Osteocyte (in vitro differentiated cells): Measurements from ENCODE around the gene LSM11. TPM values are rescaled to one million over a fixed set of nuclear protein-coding genes. Genes with fewer than 3 reads are reported as not detected.

Experiments
- DNase-seq: peaks from one replicate; pipeline ENCODE4 v3.0.0; 2021; ENCODE audit warnings: mixed read lengths; ENCODE audit not compliant: unreplicated experiment; ENCODE audit errors: extremely low spot score
- H3K27ac Mint-ChIP-seq: one replicate; pipeline ENCODE4 v1.8.0; 2021; ENCODE audit warnings: mild to moderate bottlenecking, mixed read lengths; ENCODE audit not compliant: unreplicated experiment
- H3K27me3 Mint-ChIP-seq: one replicate; pipeline ENCODE4 v1.8.0; 2021; ENCODE audit warnings: mixed read lengths; ENCODE audit not compliant: unreplicated experiment
- H3K36me3 Mint-ChIP-seq: one replicate; pipeline ENCODE4 v1.8.0; 2021; ENCODE audit warnings: mixed read lengths; ENCODE audit not compliant: unreplicated experiment
- H3K4me1 Mint-ChIP-seq: one replicate; pipeline ENCODE4 v1.8.0; 2021; ENCODE audit warnings: mixed read lengths; ENCODE audit not compliant: unreplicated experiment
- H3K4me3 Mint-ChIP-seq: one replicate; pipeline ENCODE4 v1.8.0; 2021; ENCODE audit warnings: mild to moderate bottlenecking, moderate library complexity, mixed read lengths; ENCODE audit not compliant: unreplicated experiment
- H3K9me3 Mint-ChIP-seq: one replicate; pipeline ENCODE4 v1.8.0; 2021; ENCODE audit warnings: mixed read lengths; ENCODE audit not compliant: unreplicated experiment
- total RNA-seq: library from RNA; stranded (reverse); gene quantifications from 2 replicates; pipeline ENCODE4 v1.2.1, GENCODE V29; 2021
- TF ChIP-seq, protein P1 (sequence below): fragments of 200-600 bp; sonication (generic); IDR thresholded peaks from 2 replicates; pipeline ENCODE4 v1.5.0; 2021; ENCODE audit warnings: antibody characterized with exemption, mild to moderate bottlenecking, moderate library complexity

The LSM11 gene
- total RNA-seq, 1 donor from 2014 or later = 7.2 TPM

GRCh38 chr5:157709346-157709745 lies 34.2 kb upstream of the LSM11 start:
- Mint-ChIP-seq H3K36me3 (no peaks in the 10 kb centered on the region), H3K4me3 (no peak overlapping the region), H3K4me1 (peaks cover 21% of the 10 kb centered on the region), H3K27ac (no peak overlapping the region), H3K27me3 (no peaks in the 10 kb centered on the region), H3K9me3 (peaks cover 3% of the 10 kb centered on the region)
- no peak for DNase-seq
- TF ChIP-seq, protein P1, sequence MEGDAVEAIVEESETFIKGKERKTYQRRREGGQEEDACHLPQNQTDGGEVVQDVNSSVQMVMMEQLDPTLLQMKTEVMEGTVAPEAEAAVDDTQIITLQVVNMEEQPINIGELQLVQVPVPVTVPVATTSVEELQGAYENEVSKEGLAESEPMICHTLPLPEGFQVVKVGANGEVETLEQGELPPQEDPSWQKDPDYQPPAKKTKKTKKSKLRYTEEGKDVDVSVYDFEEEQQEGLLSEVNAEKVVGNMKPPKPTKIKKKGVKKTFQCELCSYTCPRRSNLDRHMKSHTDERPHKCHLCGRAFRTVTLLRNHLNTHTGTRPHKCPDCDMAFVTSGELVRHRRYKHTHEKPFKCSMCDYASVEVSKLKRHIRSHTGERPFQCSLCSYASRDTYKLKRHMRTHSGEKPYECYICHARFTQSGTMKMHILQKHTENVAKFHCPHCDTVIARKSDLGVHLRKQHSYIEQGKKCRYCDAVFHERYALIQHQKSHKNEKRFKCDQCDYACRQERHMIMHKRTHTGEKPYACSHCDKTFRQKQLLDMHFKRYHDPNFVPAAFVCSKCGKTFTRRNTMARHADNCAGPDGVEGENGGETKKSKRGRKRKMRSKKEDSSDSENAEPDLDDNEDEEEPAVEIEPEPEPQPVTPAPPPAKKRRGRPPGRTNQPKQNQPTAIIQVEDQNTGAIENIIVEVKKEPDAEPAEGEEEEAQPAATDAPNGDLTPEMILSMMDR = no peak

GRCh38 chr5:157710431-157710830 lies 33.1 kb upstream of the LSM11 start:
- TF ChIP-seq, protein P1 = no peak
- Mint-ChIP-seq H3K9me3 (peaks cover 3% of the 10 kb centered on the region), H3K27ac (no peak overlapping the region), H3K36me3 (no peaks in the 10 kb centered on the region), H3K27me3 (no peaks in the 10 kb centered on the region), H3K4me3 (no peak overlapping the region), H3K4me1 (peaks cover 23% of the 10 kb centered on the region)
- no peak for DNase-seq

DNA sequence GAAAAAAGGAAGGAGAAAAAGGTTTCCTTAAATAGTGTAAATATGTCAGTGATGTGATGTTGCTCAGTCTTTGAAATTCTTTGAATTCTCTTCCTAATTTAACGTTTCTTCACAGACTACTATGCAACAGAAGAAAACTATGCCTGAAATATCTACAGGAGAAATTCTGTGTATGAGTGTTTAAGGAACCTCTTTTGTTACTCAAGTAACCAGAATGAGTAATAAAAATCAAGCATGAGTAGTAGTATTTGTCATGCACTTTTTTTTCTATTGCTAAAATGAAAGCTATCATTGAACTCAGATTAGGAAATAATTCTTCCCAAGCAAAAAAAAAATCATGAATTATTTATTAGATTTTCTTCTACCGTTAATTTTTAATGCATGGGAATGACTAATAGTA lies 32.6 kb upstream of the LSM11 start:
- no peak overlapping the region for H3K4me3 Mint-ChIP-seq
- no peak overlapping the region for H3K27ac Mint-ChIP-seq

GRCh38 chr5:157713830-157714595 lies 29.5 kb upstream of the LSM11 start:
- no peak for DNase-seq
- Mint-ChIP-seq H3K27me3 (no peaks in the 10 kb centered on the region), H3K27ac (no peak overlapping the region), H3K4me1 (peaks cover 34% of the 10 kb centered on the region), H3K36me3 (no peaks in the 10 kb centered on the region), H3K4me3 (no peak overlapping the region), H3K9me3 (peaks cover 3% of the 10 kb centered on the region)
- TF ChIP-seq, protein P1 = no peak

More for the DNA sequence above, 32.6 kb upstream of the LSM11 start:
- TF ChIP-seq, protein P1 = no peak
- Mint-ChIP-seq H3K4me1 (peaks cover 23% of the 10 kb centered on the region), H3K9me3 (peaks cover 3% of the 10 kb centered on the region), H3K27me3 (no peaks in the 10 kb centered on the region), H3K36me3 (no peaks in the 10 kb centered on the region)
- no peak for DNase-seq

DNA sequence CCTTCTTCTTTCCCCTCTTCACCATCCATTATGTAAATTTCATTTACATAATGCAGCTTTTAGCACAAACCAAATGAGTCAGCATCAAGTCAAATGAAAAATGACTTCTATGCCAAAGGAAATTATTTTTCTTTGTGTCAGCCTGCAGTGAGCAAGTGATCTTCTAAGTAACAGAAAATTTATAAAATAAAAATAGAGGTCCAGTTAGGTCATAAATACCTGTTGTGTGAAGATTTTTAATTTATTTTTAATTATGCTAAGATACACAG lies 29.0 kb upstream of the LSM11 start:
- no peaks in the 10 kb centered on the region for H3K27me3 Mint-ChIP-seq
- H3K9me3 Mint-ChIP-seq = peaks cover under 1% of the 10 kb centered on the region
- no peak for DNase-seq
- H3K4me1 Mint-ChIP-seq = peaks cover 34% of the 10 kb centered on the region
- TF ChIP-seq, protein P1 = no peak
- H3K4me3 Mint-ChIP-seq = no peak overlapping the region
- H3K27ac Mint-ChIP-seq = no peak overlapping the region
- H3K36me3 Mint-ChIP-seq = no peaks in the 10 kb centered on the region
